Mesodermal cell (in vitro differentiated cells): ENCODE data around the gene PTPRQ.

Experiments used
- H3K27ac ChIP-seq: 2 replicates; pipeline ENCODE4 v1.7.0; 2013; ENCODE audit warnings: mild to moderate bottlenecking, low read depth, low read length, moderate library complexity; ENCODE audit not compliant: severe bottlenecking
- H3K36me3 ChIP-seq: 2 replicates; pipeline ENCODE4 v1.7.1; 2013; ENCODE audit warnings: mild to moderate bottlenecking, low read length, moderate library complexity; ENCODE audit not compliant: control insufficient read depth, insufficient read depth
- H3K4me1 ChIP-seq: one replicate; pipeline ENCODE4 v1.7.1; 2013; ENCODE audit warnings: mild to moderate bottlenecking, low read length; ENCODE audit not compliant: insufficient read depth, control insufficient read depth, poor library complexity, severe bottlenecking
- H3K4me3 ChIP-seq: 2 replicates; pipeline ENCODE4 v1.7.0; 2013; ENCODE audit warnings: low read length, control low read depth, mild to moderate bottlenecking; ENCODE audit not compliant: insufficient read depth, poor library complexity, severe bottlenecking; ENCODE audit errors: extremely low read depth
- H3K9me3 ChIP-seq: 2 replicates; pipeline ENCODE4 v1.7.1; 2013; ENCODE audit warnings: mild to moderate bottlenecking, low read length, moderate library complexity; ENCODE audit not compliant: control insufficient read depth
- WGBS, 2 experiments: methylation state at CpG; one replicate each; pipeline ENCODE4 v1.1.5; 2013; ENCODE audit warnings: missing lambda C conversion rate in 2 of 2; ENCODE audit not compliant: insufficient coverage in 2 of 2; 5-methylcytosine and 5-hydroxymethylcytosine counted together

PTPRQ gene

GRCh38 chr12:80598004-80598606, 154.1 kb downstream of the PTPRQ start:
- 77 to 86% methylated on average over 1 to 3 of the region's 5 CpGs for WGBS, 2 experiments
- H3K27ac ChIP-seq: no peak overlapping the region
- H3K4me1 ChIP-seq: peaks cover 6% of the 10 kb centered on the region
- H3K36me3 ChIP-seq: no peaks in the 10 kb centered on the region
- no peaks in the 10 kb centered on the region for H3K9me3 ChIP-seq
- no peak overlapping the region for H3K4me3 ChIP-seq

- no peaks in the 10 kb centered on the region for H3K9me3 ChIP-seq
- H3K36me3 ChIP-seq: no peaks in the 10 kb centered on the region
- H3K4me3 ChIP-seq: no peak overlapping the region
- H3K27ac ChIP-seq: no peak overlapping the region
- 80 to 100% methylated on average over 2 to 3 of the region's 3 CpGs for WGBS, 2 experiments
- no peaks in the 10 kb centered on the region for H3K4me1 ChIP-seq
Measured at GRCh38 chr12:80602455-80602854, 158.4 kb downstream of the PTPRQ start.

- 67 to 100% methylated on average over 1 of the region's 3 CpGs for WGBS, 2 experiments
Measured at GRCh38 chr12:80607361-80608135, 163.5 kb downstream of the PTPRQ start.

GRCh38 chr12:80617733-80618132, 173.7 kb downstream of the PTPRQ start:
- Histone ChIP-seq H3K4me1 (no peaks in the 10 kb centered on the region), H3K36me3 (no peaks in the 10 kb centered on the region), H3K27ac (no peak overlapping the region), H3K9me3 (no peaks in the 10 kb centered on the region), H3K4me3 (no peak overlapping the region)

More at GRCh38 chr12:80607361-80608135, 163.5 kb downstream of the PTPRQ start:
- Histone ChIP-seq H3K9me3 (no peaks in the 10 kb centered on the region), H3K4me3 (no peak overlapping the region), H3K27ac (no peak overlapping the region), H3K4me1 (no peaks in the 10 kb centered on the region), H3K36me3 (no peaks in the 10 kb centered on the region)

- H3K9me3 ChIP-seq: no peaks in the 10 kb centered on the region
- no peaks in the 10 kb centered on the region for H3K36me3 ChIP-seq
- no peaks in the 10 kb centered on the region for H3K4me1 ChIP-seq
- no peak overlapping the region for H3K4me3 ChIP-seq
- no CpG with 5 or more reads among the region's 2 CpGs for WGBS, 2 experiments
- H3K27ac ChIP-seq: no peak overlapping the region
Measured at GRCh38 chr12:80620281-80620680, 176.2 kb downstream of the PTPRQ start.

- Histone ChIP-seq H3K9me3 (no peaks in the 10 kb centered on the region), H3K4me1 (no peaks in the 10 kb centered on the region), H3K36me3 (no peaks in the 10 kb centered on the region), H3K27ac (no peak overlapping the region), H3K4me3 (no peak overlapping the region)
- WGBS, 2 experiments: no CpG with 5 or more reads among the region's 1 CpG
Measured at GRCh38 chr12:80622271-80622670, 178.2 kb downstream of the PTPRQ start.

- Histone ChIP-seq H3K27ac (no peak overlapping the region), H3K9me3 (no peaks in the 10 kb centered on the region)
- WGBS, 2 experiments: 83 to 86% methylated on average over 1 of the region's 1 CpG
Measured at GRCh38 chr12:80625051-80625450, 181.0 kb downstream of the PTPRQ start.

GRCh38 chr12:80625901-80626300, 181.9 kb downstream of the PTPRQ start:
- Histone ChIP-seq H3K36me3 (no peaks in the 10 kb centered on the region), H3K27ac (no peak overlapping the region), H3K4me3 (no peak overlapping the region), H3K4me1 (no peaks in the 10 kb centered on the region), H3K9me3 (no peaks in the 10 kb centered on the region)
- WGBS, 2 experiments: 82 to 93% methylated on average over 2 to 3 of the region's 3 CpGs

More at GRCh38 chr12:80625051-80625450, 181.0 kb downstream of the PTPRQ start:
- H3K4me3 ChIP-seq: no peak overlapping the region
- H3K4me1 ChIP-seq: no peaks in the 10 kb centered on the region
- no peaks in the 10 kb centered on the region for H3K36me3 ChIP-seq

- Histone ChIP-seq H3K36me3 (no peaks in the 10 kb centered on the region), H3K27ac (no peak overlapping the region), H3K9me3 (no peaks in the 10 kb centered on the region), H3K4me1 (no peaks in the 10 kb centered on the region), H3K4me3 (no peak overlapping the region)
Measured at GRCh38 chr12:80627782-80628181, 183.7 kb downstream of the PTPRQ start.

GRCh38 chr12:80632835-80633234, 188.8 kb downstream of the PTPRQ start:
- WGBS, 2 experiments: 0 to 13% methylated on average over 1 to 2 of the region's 4 CpGs
- no peaks in the 10 kb centered on the region for H3K36me3 ChIP-seq
- H3K9me3 ChIP-seq: no peaks in the 10 kb centered on the region
- no peak overlapping the region for H3K4me3 ChIP-seq
- no peak overlapping the region for H3K27ac ChIP-seq
- no peaks in the 10 kb centered on the region for H3K4me1 ChIP-seq

GRCh38 chr12:80634903-80635302, 190.9 kb downstream of the PTPRQ start:
- Histone ChIP-seq H3K36me3 (no peaks in the 10 kb centered on the region), H3K4me1 (no peaks in the 10 kb centered on the region), H3K9me3 (no peaks in the 10 kb centered on the region), H3K27ac (no peak overlapping the region), H3K4me3 (no peak overlapping the region)
- 86 to 96% methylated on average over 5 of the region's 6 CpGs for WGBS, 2 experiments
